ENCODE data around the gene KRT31. TPM values are rescaled to one million over a fixed set of nuclear protein-coding genes. Genes with fewer than 3 reads are reported as not detected.

KRT31 gene
- total and polyA plus RNA-seq, 2 of the 8 experiments (the other 6 are each of a cell fraction or from before 2014, with no cell fraction given) = not detected

GRCh38 chr17:41404024-41404671 lies 6.7 kb upstream of the KRT31 start:
- no peak overlapping the region for H2BK5ac ChIP-seq (ENCODE audit: low read depth, low read length)
- H3K4me1 ChIP-seq (replicated peaks in 1 of 4; ENCODE audit: control insufficient read depth in 3 of 4, insufficient read depth in 4 of 4, low read length in 3 of 4) = no peaks in the 10 kb centered on the region; a peak in 1 of 7 replicates
- H3K79me2 ChIP-seq (ENCODE audit: control insufficient read depth in 1 of 2, insufficient read depth in 2 of 2, low read length in 2 of 2) = no peaks in the 10 kb centered on the region
- no peak overlapping the region for H4K8ac ChIP-seq (ENCODE audit: extremely low read depth, insufficient read depth, low read length)
- H3K27me3 ChIP-seq (replicated peaks in 1 of 4; ENCODE audit: control insufficient read depth in 3 of 4, extremely low read depth in 1 of 4, insufficient read depth in 3 of 4, low read length in 3 of 4) = no peaks in the 10 kb centered on the region; a peak in 1 of 7 replicates
- no peak overlapping the region for H3K4me2 ChIP-seq (ENCODE audit: insufficient read depth in 1 of 2, low read depth in 2 of 2, low read length in 2 of 2)
- H2BK15ac ChIP-seq (ENCODE audit: low read length) = no peak overlapping the region
- no peak overlapping the region for H2AFZ ChIP-seq (ENCODE audit: low read length)
- ChIA-PET CTCF (ENCODE audit: partially characterized antibody) (interaction anchor here (1.2 to 7.2 kb wide), 10 partner anchors 8 to 244 kb away, joined by 3 to 51 read pairs (median 6); no protein-coding TSS in a partner anchor), POLR2A (ENCODE audit: partially characterized antibody) (no interaction called here)
- H4K5ac ChIP-seq (ENCODE audit: insufficient read length, low read depth, low read length) = no peak overlapping the region
- H4K91ac ChIP-seq (replicated peaks; ENCODE audit: insufficient read length, low read length) = no peak overlapping the region
- 92% methylated on average over 7 of the region's 7 CpGs; no CpG with 5 or more reads in 1 of the 2 experiments for WGBS, 2 experiments (ENCODE audit: extremely low coverage in 1 of 2, insufficient coverage in 1 of 2, insufficient read length in 1 of 2, insufficient replicate concordance in 2 of 2, low coverage in 1 of 2, low lambda C conversion rate in 2 of 2, missing lambda C conversion rate in 1 of 2)
- no peak overlapping the region for H3K56ac ChIP-seq (replicated peaks; ENCODE audit: insufficient read length, low read depth, low read length)
- no peak overlapping the region for H2BK20ac ChIP-seq (ENCODE audit: low read length)
- H3K27ac ChIP-seq (ENCODE audit: low read depth, low read length) = no peak overlapping the region
- H3K14ac ChIP-seq (ENCODE audit: insufficient read length) = no peak overlapping the region
- H2BK120ac ChIP-seq (replicated peaks; ENCODE audit: low read depth, low read length) = no peak overlapping the region
- H3K9me3 ChIP-seq (ENCODE audit: insufficient read depth in 2 of 2, low read depth in 1 of 2, low read length in 1 of 2) = no peaks in the 10 kb centered on the region
- H3K9ac ChIP-seq (replicated peaks in 1 of 4; ENCODE audit: extremely low read depth in 1 of 4, low read depth in 3 of 4, low read length in 3 of 4) = no peak overlapping the region
- DNase-seq (ENCODE audit: low read depth in 1 of 2, low spot score in 2 of 2) (no peak), FAIRE-seq (no peak)
- no peak overlapping the region for H2AK5ac ChIP-seq (ENCODE audit: low read depth, low read length)
- no peak overlapping the region for H3K18ac ChIP-seq (ENCODE audit: extremely low read depth, low read length)
- H4K20me1 ChIP-seq (replicated peaks in 1 of 2; ENCODE audit: control insufficient read depth in 1 of 2, insufficient read depth in 2 of 2, low read length in 2 of 2) = no peaks in the 10 kb centered on the region
- no peaks in the 10 kb centered on the region for H3K36me3 ChIP-seq (ENCODE audit: control insufficient read depth in 2 of 4, insufficient read depth in 4 of 4, low read length in 3 of 4)
- no peak overlapping the region for H3K23ac ChIP-seq (ENCODE audit: insufficient read length)
- H3K23me2 ChIP-seq (ENCODE audit: low read depth, low read length) = no peaks in the 10 kb centered on the region
- no peak overlapping the region for H2BK12ac ChIP-seq (ENCODE audit: low read depth, low read length)
- H3K4ac ChIP-seq (replicated peaks; ENCODE audit: insufficient read length, low read depth, low read length) = no peak overlapping the region
- H3K4me3 ChIP-seq (ENCODE audit: extremely low read depth in 1 of 4, insufficient read depth in 2 of 4, low read depth in 3 of 4, low read length in 4 of 4) = no peak overlapping the region
- no peaks in the 10 kb centered on the region for H3K79me1 ChIP-seq (ENCODE audit: low read depth, low read length)
- no peak for TF ChIP-seq CEBPB (IDR thresholded peaks at IDR 0.05; ENCODE audit: low read depth, low read length)
- no peak for TF ChIP-seq HDAC6 (IDR thresholded peaks at IDR 0.05; ENCODE audit: low read depth, low read length)
- TF ChIP-seq POLR2A (IDR thresholded peaks at IDR 0.05; ENCODE audit: control extremely low read depth in 1 of 2, low read depth in 2 of 2, low read length in 2 of 2) = no peak
- TF ChIP-seq POU5F1 (IDR thresholded peaks at IDR 0.05; ENCODE audit: low read depth, low read length) = no peak
- no peak for TF ChIP-seq RXRA (IDR thresholded peaks at IDR 0.05; ENCODE audit: insufficient read depth, low read depth, low read length)
- TF ChIP-seq, protein P1, sequence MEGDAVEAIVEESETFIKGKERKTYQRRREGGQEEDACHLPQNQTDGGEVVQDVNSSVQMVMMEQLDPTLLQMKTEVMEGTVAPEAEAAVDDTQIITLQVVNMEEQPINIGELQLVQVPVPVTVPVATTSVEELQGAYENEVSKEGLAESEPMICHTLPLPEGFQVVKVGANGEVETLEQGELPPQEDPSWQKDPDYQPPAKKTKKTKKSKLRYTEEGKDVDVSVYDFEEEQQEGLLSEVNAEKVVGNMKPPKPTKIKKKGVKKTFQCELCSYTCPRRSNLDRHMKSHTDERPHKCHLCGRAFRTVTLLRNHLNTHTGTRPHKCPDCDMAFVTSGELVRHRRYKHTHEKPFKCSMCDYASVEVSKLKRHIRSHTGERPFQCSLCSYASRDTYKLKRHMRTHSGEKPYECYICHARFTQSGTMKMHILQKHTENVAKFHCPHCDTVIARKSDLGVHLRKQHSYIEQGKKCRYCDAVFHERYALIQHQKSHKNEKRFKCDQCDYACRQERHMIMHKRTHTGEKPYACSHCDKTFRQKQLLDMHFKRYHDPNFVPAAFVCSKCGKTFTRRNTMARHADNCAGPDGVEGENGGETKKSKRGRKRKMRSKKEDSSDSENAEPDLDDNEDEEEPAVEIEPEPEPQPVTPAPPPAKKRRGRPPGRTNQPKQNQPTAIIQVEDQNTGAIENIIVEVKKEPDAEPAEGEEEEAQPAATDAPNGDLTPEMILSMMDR (IDR thresholded peaks at IDR 0.05; ENCODE audit: control extremely low read depth in 1 of 3, insufficient read depth in 1 of 3, low read depth in 1 of 3, low read length in 3 of 3) = no peak
- TF ChIP-seq RBBP5 (IDR thresholded peaks at IDR 0.05; ENCODE audit: borderline replicate concordance, low read depth, low read length) = no peak
- no peak for TF ChIP-seq BCL11A (IDR thresholded peaks at IDR 0.05; ENCODE audit: low read depth in 2 of 2, low read length in 2 of 2)
- TF ChIP-seq CHD1 (IDR thresholded peaks at IDR 0.05; ENCODE audit: low read depth, low read length) = no peak
- no peak for TF ChIP-seq ATF3 (IDR thresholded peaks at IDR 0.05; ENCODE audit: insufficient read depth, low read depth, low read length)
- no peak for TF ChIP-seq ASH2L (IDR thresholded peaks at IDR 0.05; ENCODE audit: low read length)
